T-helper 17 cell (primary cell): ENCODE results near the gene PTX3. TPM values are rescaled to one million over a fixed set of nuclear protein-coding genes. Genes with fewer than 3 reads are reported as not detected.
A peak's percentile ranks its signal among the peaks of the same experiment; 100 is the strongest.

Experiments used
- ATAC-seq: fragments of 150-1000 bp; cut with Tn5 transposase; 2 replicates; pipeline ENCODE4 v1.10.0; 2021; ENCODE audit warnings: mild to moderate bottlenecking, moderate library complexity
- DNase-seq, 3 donors: peaks; one replicate each; pipeline versions ENCODE4 v3.0.0 to v3.0.0-alpha.2; 2020 to 2021
- H3K9me3 ChIP-seq: one replicate; pipeline ENCODE4 v1.7.0; 2013; ENCODE audit warnings: low read length, mild to moderate bottlenecking; ENCODE audit not compliant: control insufficient read depth, poor library complexity, severe bottlenecking
- H3K27ac Mint-ChIP-seq: one replicate; pipeline ENCODE4 v1.8.0; 2022; ENCODE audit warnings: mild to moderate bottlenecking, moderate library complexity, mixed read lengths
- H3K27me3 Mint-ChIP-seq: one replicate; pipeline ENCODE4 v1.8.0; 2022; ENCODE audit warnings: mixed read lengths
- H3K36me3 Mint-ChIP-seq: one replicate; pipeline ENCODE4 v1.8.0; 2022; ENCODE audit warnings: low read depth, mixed read lengths
- H3K4me1 Mint-ChIP-seq: one replicate; pipeline ENCODE4 v1.8.0; 2022; ENCODE audit warnings: mild to moderate bottlenecking, mixed read lengths
- H3K4me3 Mint-ChIP-seq: one replicate; pipeline ENCODE4 v1.8.0; 2022; ENCODE audit warnings: mild to moderate bottlenecking, moderate library complexity, mixed read lengths
- total RNA-seq, 4 donors: library from RNA in 2 of 4; stranded (reverse) in 2 of 4; gene quantifications; one replicate each; pipeline ENCODE4 v1.2.3 and lab custom pipeline; 2022 to 2026

Gene PTX3
- total RNA-seq = 1 to 10 TPM in 1 of 2 donors, under 1 TPM in 1; 0.50 to 1.2 TPM
- 0 to 0.12 reads per million in 2 donors for total RNA-seq (lab: John Stamatoyannopoulos, UW)

- peaks cover 2% of the 10 kb centered on the region for H3K36me3 Mint-ChIP-seq
- no peaks in the 10 kb centered on the region for H3K9me3 ChIP-seq
- ATAC-seq (peak; percentile 27), DNase-seq (no peak)
- H3K4me1 Mint-ChIP-seq = peaks cover 7% of the 10 kb centered on the region
- H3K27ac Mint-ChIP-seq = no peak within 1 kb of the TSS
- H3K4me3 Mint-ChIP-seq = peak within 1 kb of the TSS; percentile 8
- H3K27me3 Mint-ChIP-seq = peaks cover 31% of the 10 kb centered on the region
Observed at GRCh38 chr3:157436583-157437291, at the start of gene PTX3. Gene PTX3, plus strand, starts transcription at chr3:157436850. Its CDS starts 84 bp downstream, at chr3:157436934.

- DNase-seq (no peak), ATAC-seq (no peak)
- Mint-ChIP-seq H3K4me3 (no peak overlapping the region), H3K27me3 (no peaks in the 10 kb centered on the region), H3K27ac (no peak overlapping the region), H3K36me3 (no peaks in the 10 kb centered on the region), H3K4me1 (no peaks in the 10 kb centered on the region)
- no peaks in the 10 kb centered on the region for H3K9me3 ChIP-seq
Observed at GRCh38 chr3:157387708-157388435, 48.8 kb upstream of the PTX3 start.

GRCh38 chr3:157388976-157389375, 47.7 kb upstream of the PTX3 start:
- Mint-ChIP-seq H3K27me3 (no peaks in the 10 kb centered on the region), H3K27ac (no peak overlapping the region), H3K36me3 (no peaks in the 10 kb centered on the region), H3K4me1 (no peaks in the 10 kb centered on the region), H3K4me3 (no peak overlapping the region)
- DNase-seq (no peak), ATAC-seq (no peak)
- H3K9me3 ChIP-seq = no peaks in the 10 kb centered on the region

GRCh38 chr3:157390713-157391515, 45.7 kb upstream of the PTX3 start:
- Mint-ChIP-seq H3K4me3 (no peak overlapping the region), H3K36me3 (no peaks in the 10 kb centered on the region), H3K27ac (no peak overlapping the region), H3K27me3 (no peaks in the 10 kb centered on the region), H3K4me1 (no peaks in the 10 kb centered on the region)
- ATAC-seq (no peak), DNase-seq (no peak)
- H3K9me3 ChIP-seq = no peaks in the 10 kb centered on the region

- no peak overlapping the region for H3K4me3 Mint-ChIP-seq
- H3K27ac Mint-ChIP-seq = no peak overlapping the region
- no peak for DNase-seq
Observed at GRCh38 chr3:157392104-157392503, 44.5 kb upstream of the PTX3 start.

GRCh38 chr3:157393113-157393512, 43.5 kb upstream of the PTX3 start:
- H3K4me3 Mint-ChIP-seq = no peak overlapping the region
- no peak for DNase-seq
- H3K27me3 Mint-ChIP-seq = no peaks in the 10 kb centered on the region
- ATAC-seq = no peak
- no peak overlapping the region for H3K27ac Mint-ChIP-seq
- H3K36me3 Mint-ChIP-seq = no peaks in the 10 kb centered on the region
- H3K4me1 Mint-ChIP-seq = no peaks in the 10 kb centered on the region
- no peaks in the 10 kb centered on the region for H3K9me3 ChIP-seq

More at GRCh38 chr3:157392104-157392503, 44.5 kb upstream of the PTX3 start:
- H3K36me3 Mint-ChIP-seq = no peaks in the 10 kb centered on the region
- H3K27me3 Mint-ChIP-seq = no peaks in the 10 kb centered on the region
- H3K9me3 ChIP-seq = no peaks in the 10 kb centered on the region
- ATAC-seq = no peak
- no peaks in the 10 kb centered on the region for H3K4me1 Mint-ChIP-seq

- no peak for DNase-seq
- no peaks in the 10 kb centered on the region for H3K4me1 Mint-ChIP-seq
- no peak overlapping the region for H3K27ac Mint-ChIP-seq
- no peaks in the 10 kb centered on the region for H3K27me3 Mint-ChIP-seq
- H3K4me3 Mint-ChIP-seq = no peak overlapping the region
- no peaks in the 10 kb centered on the region for H3K36me3 Mint-ChIP-seq
- H3K9me3 ChIP-seq = no peaks in the 10 kb centered on the region
- no peak for ATAC-seq
Observed at GRCh38 chr3:157394411-157394810, 42.2 kb upstream of the PTX3 start.

GRCh38 chr3:157398598-157398997, 38.1 kb upstream of the PTX3 start:
- DNase-seq (no peak), ATAC-seq (no peak)
- Mint-ChIP-seq H3K4me1 (no peaks in the 10 kb centered on the region), H3K27ac (no peak overlapping the region), H3K4me3 (no peak overlapping the region), H3K27me3 (peaks cover 6% of the 10 kb centered on the region), H3K36me3 (no peaks in the 10 kb centered on the region)
- no peaks in the 10 kb centered on the region for H3K9me3 ChIP-seq

GRCh38 chr3:157404381-157404780, 32.3 kb upstream of the PTX3 start:
- H3K27ac Mint-ChIP-seq = no peak overlapping the region
- H3K4me3 Mint-ChIP-seq = no peak overlapping the region
- H3K36me3 Mint-ChIP-seq = no peaks in the 10 kb centered on the region
- H3K9me3 ChIP-seq = no peaks in the 10 kb centered on the region
- H3K4me1 Mint-ChIP-seq = no peaks in the 10 kb centered on the region
- DNase-seq (no peak), ATAC-seq (no peak)
- H3K27me3 Mint-ChIP-seq = peaks cover 6% of the 10 kb centered on the region

GRCh38 chr3:157405457-157405856, 31.2 kb upstream of the PTX3 start:
- DNase-seq = no peak
- H3K36me3 Mint-ChIP-seq = no peaks in the 10 kb centered on the region
- no peak overlapping the region for H3K27ac Mint-ChIP-seq
- no peak for ATAC-seq
- peaks cover 6% of the 10 kb centered on the region for H3K27me3 Mint-ChIP-seq
- H3K4me1 Mint-ChIP-seq = no peaks in the 10 kb centered on the region
- no peak overlapping the region for H3K4me3 Mint-ChIP-seq
- no peaks in the 10 kb centered on the region for H3K9me3 ChIP-seq

GRCh38 chr3:157406394-157406793, 30.3 kb upstream of the PTX3 start:
- Mint-ChIP-seq H3K4me3 (no peak overlapping the region), H3K36me3 (no peaks in the 10 kb centered on the region), H3K27ac (no peak overlapping the region), H3K4me1 (no peaks in the 10 kb centered on the region), H3K27me3 (peaks cover 6% of the 10 kb centered on the region)
- no peaks in the 10 kb centered on the region for H3K9me3 ChIP-seq
- no peak for ATAC-seq
- no peak for DNase-seq

GRCh38 chr3:157407769-157408168, 28.9 kb upstream of the PTX3 start:
- DNase-seq (no peak), ATAC-seq (no peak)
- no peaks in the 10 kb centered on the region for H3K36me3 Mint-ChIP-seq
- H3K27me3 Mint-ChIP-seq = no peaks in the 10 kb centered on the region
- no peaks in the 10 kb centered on the region for H3K9me3 ChIP-seq
- H3K4me3 Mint-ChIP-seq = no peak overlapping the region
- no peak overlapping the region for H3K27ac Mint-ChIP-seq
- no peaks in the 10 kb centered on the region for H3K4me1 Mint-ChIP-seq

GRCh38 chr3:157408499-157409149, 28.0 kb upstream of the PTX3 start:
- H3K4me3 Mint-ChIP-seq = no peak overlapping the region
- H3K36me3 Mint-ChIP-seq = no peaks in the 10 kb centered on the region
- no peak overlapping the region for H3K27ac Mint-ChIP-seq
- DNase-seq (no peak), ATAC-seq (no peak)
- no peaks in the 10 kb centered on the region for H3K9me3 ChIP-seq
- no peaks in the 10 kb centered on the region for H3K27me3 Mint-ChIP-seq
- H3K4me1 Mint-ChIP-seq = no peaks in the 10 kb centered on the region
